HepG2 (cell line): ENCODE results near the gene C17orf58. TPM values are rescaled to one million over a fixed set of nuclear protein-coding genes. Genes with fewer than 3 reads are reported as not detected.

Experiments
- CEBPB ChIP-seq: IDR thresholded peaks from 2 replicates; pipeline ENCODE4 v1.6.1; 2011; ENCODE audit warnings: low read depth, low read length, improper control_type of control experiment, borderline replicate concordance
- EP300 ChIP-seq, 3 experiments: sonication (generic) in 1 of 3; formaldehyde crosslinking in 1 of 3; IDR thresholded peaks; 2 replicates each; pipeline versions ENCODE4 v1.5.1 to v1.6.1; 2011 to 2020; ENCODE audit warnings: low read depth in 2 of 3, low read length in 2 of 3, borderline replicate concordance in 1 of 3, improper control_type of control experiment in 1 of 3, mild to moderate bottlenecking in 1 of 3, missing genetic modification reagents in 1 of 3, moderate library complexity in 1 of 3
- GATAD2A ChIP-seq: IDR thresholded peaks from 2 replicates; pipeline ENCODE4 v1.6.1; 2016
- HNRNPH1 ChIP-seq: fragments of 200-400 bp; formaldehyde crosslinking; optimal IDR thresholded peaks from 2 replicates; pipeline ENCODE3; 2017; ENCODE audit warnings: mild to moderate bottlenecking, low read depth, low read length
- HOXA7 ChIP-seq: sonication (generic); formaldehyde crosslinking; IDR thresholded peaks from 2 replicates; pipeline ENCODE4 v1.8.1; 2022; ENCODE audit warnings: mild to moderate bottlenecking, missing genetic modification reagents, moderate library complexity
- KLF16 ChIP-seq, 2 experiments: sonication (generic) in 1 of 2; formaldehyde crosslinking in 1 of 2; IDR thresholded peaks; 2 replicates each; pipeline versions ENCODE4 v1.6.1 to v1.8.0; 2016 to 2023; ENCODE audit warnings: missing genetic modification reagents in 2 of 2, missing compliant biosample characterization in 1 of 2
- MYC ChIP-seq: sonication (generic); formaldehyde crosslinking; IDR thresholded peaks from 2 replicates; pipeline ENCODE4 v1.9.0; 2021; ENCODE audit warnings: missing genetic modification reagents, borderline replicate concordance
- NONO ChIP-seq, 2 experiments: fragments of 450-650 bp in 1 of 2; sonication (generic) in 1 of 2; formaldehyde crosslinking in 1 of 2; IDR thresholded peaks in 1 of 2; conservative IDR thresholded peaks in 1 of 2; 2 replicates each; pipeline versions ENCODE4 v1.6.1 to v1.8.0; 2017 to 2022; ENCODE audit warnings: mild to moderate bottlenecking in 1 of 2, missing genetic modification reagents in 1 of 2, moderate library complexity in 1 of 2
- POLR2AphosphoS5 ChIP-seq: IDR thresholded peaks from 2 replicates; pipeline ENCODE4 v1.6.1; 2012; ENCODE audit warnings: low read depth, low read length
- ZFP41 ChIP-seq: sonication (generic); formaldehyde crosslinking; IDR thresholded peaks from 2 replicates; pipeline ENCODE4 v1.4.0; 2020; ENCODE audit warnings: mild to moderate bottlenecking, missing genetic modification reagents, borderline replicate concordance
- ZNF121 ChIP-seq: sonication (generic); formaldehyde crosslinking; IDR thresholded peaks from 2 replicates; pipeline ENCODE4 v1.5.0; 2020; ENCODE audit warnings: mild to moderate bottlenecking, missing genetic modification reagents
- ZNF678 ChIP-seq: sonication (generic); formaldehyde crosslinking; IDR thresholded peaks from 2 replicates; pipeline ENCODE4 v1.4.0; 2020; ENCODE audit warnings: mild to moderate bottlenecking, missing genetic modification reagents
- polyA plus RNA-seq, 8 experiments: library from polyadenylated mRNA; depleted of rRNA in 3 of 8; stranded (reverse) in 7 of 8; unstranded in 1 of 8; fragments of >200 nt; fragmentation: Illumina TruSeq in 4 of 8; extraction: Trizol in 4 of 8; gene quantifications; 2 replicates each; pipeline versions ENCODE4 v1.2.1 to v1.2.3, GENCODE V29; 2011 to 2016; ENCODE audit warnings: low read depth in 4 of 8, missing spikeins in 1 of 8, mixed read lengths in 1 of 8; ENCODE audit not compliant: insufficient read depth in 1 of 8
- total RNA-seq, 5 experiments: library from RNA; depleted of rRNA; stranded (reverse); fragments of >200 nt; fragmentation: Illumina TruSeq; extraction: Trizol; gene quantifications; 2 replicates each; pipeline ENCODE4 v1.2.3, GENCODE V29; 2016; ENCODE audit warnings: low read depth in 1 of 5
- TF ChIP-seq, protein P1 (sequence below): sonication (generic); formaldehyde crosslinking; IDR thresholded peaks from 2 replicates; pipeline ENCODE4 v1.5.1; 2020; ENCODE audit warnings: mild to moderate bottlenecking, missing genetic modification reagents, borderline replicate concordance
- TF ChIP-seq, protein P2 (sequence below): sonication (generic); formaldehyde crosslinking; IDR thresholded peaks from 2 replicates; pipeline ENCODE4 v1.4.0; 2020; ENCODE audit warnings: missing genetic modification reagents, borderline replicate concordance
- TF ChIP-seq, protein P3 (sequence below): sonication (generic); formaldehyde crosslinking; IDR thresholded peaks from 2 replicates; pipeline ENCODE4 v1.9.0; 2021; ENCODE audit warnings: missing genetic modification reagents, mild to moderate bottlenecking, borderline replicate concordance
- TF ChIP-seq, protein P4 (sequence below): sonication (generic); formaldehyde crosslinking; IDR thresholded peaks from 2 replicates; pipeline ENCODE4 v1.4.0; 2020; ENCODE audit warnings: mild to moderate bottlenecking, missing genetic modification reagents
- TF ChIP-seq, protein P5 (sequence below): sonication (generic); formaldehyde crosslinking; IDR thresholded peaks from 2 replicates; pipeline ENCODE4 v1.4.0; 2020; ENCODE audit warnings: missing genetic modification reagents

C17orf58 gene
- total and polyA plus RNA-seq, 2 of the 13 experiments (the other 11 are each of a cell fraction or from before 2014, with no cell fraction given), result 15.6 to 15.8 TPM

DNA sequence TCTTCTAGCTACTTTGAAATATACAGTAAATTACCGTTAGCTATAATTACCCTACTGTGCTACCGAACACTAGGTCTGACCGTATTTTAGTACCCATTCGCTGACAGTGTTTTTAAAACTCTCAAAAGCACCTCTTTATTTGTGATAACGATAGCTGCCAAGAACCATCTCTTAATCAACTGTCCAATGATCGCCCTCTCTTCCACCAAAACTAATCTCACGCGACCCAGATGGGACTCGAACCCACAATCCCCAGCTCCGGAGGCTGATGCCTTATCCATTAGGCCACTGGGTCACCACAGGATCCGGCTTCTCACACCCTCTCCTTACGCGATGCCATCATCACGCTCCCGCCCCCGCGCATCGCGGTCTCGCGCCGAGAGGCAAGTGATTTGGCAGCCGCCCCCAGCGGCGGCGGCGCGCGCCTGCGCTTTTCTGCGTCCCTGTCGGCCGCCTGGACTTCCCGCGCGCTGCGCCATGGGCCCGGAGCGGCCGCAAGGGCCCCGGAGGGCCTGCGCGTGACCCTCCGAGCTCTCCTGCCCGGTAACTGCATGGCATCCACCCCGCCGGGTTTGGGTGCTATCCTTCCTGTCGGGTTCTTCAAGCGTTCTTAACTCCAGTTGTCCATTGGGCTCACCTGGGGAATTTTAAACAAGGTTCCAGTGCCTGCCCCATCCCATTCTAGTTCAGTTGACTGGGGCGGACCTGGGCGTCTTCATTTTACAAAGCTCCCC lies 23.6 kb upstream of the C17orf58 start (continued):
- TF ChIP-seq, protein P1, sequence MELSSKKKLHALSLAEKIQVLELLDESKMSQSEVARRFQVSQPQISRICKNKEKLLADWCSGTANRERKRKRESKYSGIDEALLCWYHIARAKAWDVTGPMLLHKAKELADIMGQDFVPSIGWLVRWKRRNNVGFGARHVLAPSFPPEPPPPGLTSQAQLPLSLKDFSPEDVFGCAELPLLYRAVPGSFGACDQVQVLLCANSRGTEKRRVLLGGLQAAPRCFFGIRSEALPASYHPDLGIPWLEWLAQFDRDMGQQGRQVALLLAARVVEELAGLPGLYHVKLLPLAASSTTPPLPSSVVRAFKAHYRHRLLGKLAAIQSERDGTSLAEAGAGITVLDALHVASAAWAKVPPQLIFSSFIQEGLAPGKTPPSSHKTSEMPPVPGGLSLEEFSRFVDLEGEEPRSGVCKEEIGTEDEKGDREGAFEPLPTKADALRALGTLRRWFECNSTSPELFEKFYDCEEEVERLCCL (CRISPR knock-in tag), result no peak; the same call in 1 of the 2 replicates
- TF ChIP-seq KLF16 (CRISPR knock-in tag; IDR thresholded peaks at IDR 0.05), result peak in 1 of 2 experiments; percentile 99; a peak in 2 of 4 replicates
- no peak for TF ChIP-seq HNRNPH1
- TF ChIP-seq, protein P2, sequence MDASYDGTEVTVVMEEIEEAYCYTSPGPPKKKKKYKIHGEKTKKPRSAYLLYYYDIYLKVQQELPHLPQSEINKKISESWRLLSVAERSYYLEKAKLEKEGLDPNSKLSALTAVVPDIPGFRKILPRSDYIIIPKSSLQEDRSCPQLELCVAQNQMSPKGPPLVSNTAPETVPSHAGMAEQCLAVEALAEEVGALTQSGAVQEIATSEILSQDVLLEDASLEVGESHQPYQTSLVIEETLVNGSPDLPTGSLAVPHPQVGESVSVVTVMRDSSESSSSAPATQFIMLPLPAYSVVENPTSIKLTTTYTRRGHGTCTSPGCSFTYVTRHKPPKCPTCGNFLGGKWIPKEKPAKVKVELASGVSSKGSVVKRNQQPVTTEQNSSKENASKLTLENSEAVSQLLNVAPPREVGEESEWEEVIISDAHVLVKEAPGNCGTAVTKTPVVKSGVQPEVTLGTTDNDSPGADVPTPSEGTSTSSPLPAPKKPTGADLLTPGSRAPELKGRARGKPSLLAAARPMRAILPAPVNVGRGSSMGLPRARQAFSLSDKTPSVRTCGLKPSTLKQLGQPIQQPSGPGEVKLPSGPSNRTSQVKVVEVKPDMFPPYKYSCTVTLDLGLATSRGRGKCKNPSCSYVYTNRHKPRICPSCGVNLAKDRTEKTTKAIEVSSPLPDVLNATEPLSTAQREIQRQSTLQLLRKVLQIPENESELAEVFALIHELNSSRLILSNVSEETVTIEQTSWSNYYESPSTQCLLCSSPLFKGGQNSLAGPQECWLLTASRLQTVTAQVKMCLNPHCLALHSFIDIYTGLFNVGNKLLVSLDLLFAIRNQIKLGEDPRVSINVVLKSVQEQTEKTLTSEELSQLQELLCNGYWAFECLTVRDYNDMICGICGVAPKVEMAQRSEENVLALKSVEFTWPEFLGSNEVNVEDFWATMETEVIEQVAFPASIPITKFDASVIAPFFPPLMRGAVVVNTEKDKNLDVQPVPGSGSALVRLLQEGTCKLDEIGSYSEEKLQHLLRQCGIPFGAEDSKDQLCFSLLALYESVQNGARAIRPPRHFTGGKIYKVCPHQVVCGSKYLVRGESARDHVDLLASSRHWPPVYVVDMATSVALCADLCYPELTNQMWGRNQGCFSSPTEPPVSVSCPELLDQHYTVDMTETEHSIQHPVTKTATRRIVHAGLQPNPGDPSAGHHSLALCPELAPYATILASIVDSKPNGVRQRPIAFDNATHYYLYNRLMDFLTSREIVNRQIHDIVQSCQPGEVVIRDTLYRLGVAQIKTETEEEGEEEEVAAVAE (CRISPR knock-in tag), result peak; percentile 89
- TF ChIP-seq, protein P3, sequence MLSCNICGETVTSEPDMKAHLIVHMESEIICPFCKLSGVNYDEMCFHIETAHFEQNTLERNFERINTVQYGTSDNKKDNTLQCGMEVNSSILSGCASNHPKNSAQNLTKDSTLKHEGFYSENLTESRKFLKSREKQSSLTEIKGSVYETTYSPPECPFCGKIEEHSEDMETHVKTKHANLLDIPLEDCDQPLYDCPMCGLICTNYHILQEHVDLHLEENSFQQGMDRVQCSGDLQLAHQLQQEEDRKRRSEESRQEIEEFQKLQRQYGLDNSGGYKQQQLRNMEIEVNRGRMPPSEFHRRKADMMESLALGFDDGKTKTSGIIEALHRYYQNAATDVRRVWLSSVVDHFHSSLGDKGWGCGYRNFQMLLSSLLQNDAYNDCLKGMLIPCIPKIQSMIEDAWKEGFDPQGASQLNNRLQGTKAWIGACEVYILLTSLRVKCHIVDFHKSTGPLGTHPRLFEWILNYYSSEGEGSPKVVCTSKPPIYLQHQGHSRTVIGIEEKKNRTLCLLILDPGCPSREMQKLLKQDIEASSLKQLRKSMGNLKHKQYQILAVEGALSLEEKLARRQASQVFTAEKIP (CRISPR knock-in tag), result no peak
- TF ChIP-seq GATAD2A (CRISPR knock-in tag), result peak; percentile 92
- no peak for TF ChIP-seq ZNF678
- 0 out of 4 replicates have a peak, but pooled peaks of 1 of the 2 experiments have one; percentile 28 for TF ChIP-seq EP300 (IDR thresholded peaks at IDR 0.05; ENCODE audit: low read depth in 2 of 2, low read length in 2 of 2)
- peak; percentile 33; the same call in 1 of the 2 replicates for TF ChIP-seq EP300 (CRISPR knock-in tag; IDR thresholded peaks at IDR 0.05; ENCODE audit: borderline replicate concordance)
- TF ChIP-seq ZFP41 (CRISPR knock-in tag), result no peak
- no peak for TF ChIP-seq HOXA7 (CRISPR knock-in tag)
- TF ChIP-seq, protein P4, sequence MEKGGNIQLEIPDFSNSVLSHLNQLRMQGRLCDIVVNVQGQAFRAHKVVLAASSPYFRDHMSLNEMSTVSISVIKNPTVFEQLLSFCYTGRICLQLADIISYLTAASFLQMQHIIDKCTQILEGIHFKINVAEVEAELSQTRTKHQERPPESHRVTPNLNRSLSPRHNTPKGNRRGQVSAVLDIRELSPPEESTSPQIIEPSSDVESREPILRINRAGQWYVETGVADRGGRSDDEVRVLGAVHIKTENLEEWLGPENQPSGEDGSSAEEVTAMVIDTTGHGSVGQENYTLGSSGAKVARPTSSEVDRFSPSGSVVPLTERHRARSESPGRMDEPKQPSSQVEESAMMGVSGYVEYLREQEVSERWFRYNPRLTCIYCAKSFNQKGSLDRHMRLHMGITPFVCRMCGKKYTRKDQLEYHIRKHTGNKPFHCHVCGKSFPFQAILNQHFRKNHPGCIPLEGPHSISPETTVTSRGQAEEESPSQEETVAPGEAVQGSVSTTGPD, result peak; percentile 77
- peak; percentile 51 for TF ChIP-seq ZNF121 (CRISPR knock-in tag)
- TF ChIP-seq POLR2AphosphoS5, result peak; percentile 90
- TF ChIP-seq MYC (CRISPR knock-in tag), result peak; percentile 92
- TF ChIP-seq NONO (IDR thresholded peaks at IDR 0.05), result no peak
- TF ChIP-seq NONO (CRISPR knock-in tag; conservative IDR thresholded peaks at IDR 0.05), result peak; percentile 99
- TF ChIP-seq CEBPB, result no peak
- TF ChIP-seq, protein P5, sequence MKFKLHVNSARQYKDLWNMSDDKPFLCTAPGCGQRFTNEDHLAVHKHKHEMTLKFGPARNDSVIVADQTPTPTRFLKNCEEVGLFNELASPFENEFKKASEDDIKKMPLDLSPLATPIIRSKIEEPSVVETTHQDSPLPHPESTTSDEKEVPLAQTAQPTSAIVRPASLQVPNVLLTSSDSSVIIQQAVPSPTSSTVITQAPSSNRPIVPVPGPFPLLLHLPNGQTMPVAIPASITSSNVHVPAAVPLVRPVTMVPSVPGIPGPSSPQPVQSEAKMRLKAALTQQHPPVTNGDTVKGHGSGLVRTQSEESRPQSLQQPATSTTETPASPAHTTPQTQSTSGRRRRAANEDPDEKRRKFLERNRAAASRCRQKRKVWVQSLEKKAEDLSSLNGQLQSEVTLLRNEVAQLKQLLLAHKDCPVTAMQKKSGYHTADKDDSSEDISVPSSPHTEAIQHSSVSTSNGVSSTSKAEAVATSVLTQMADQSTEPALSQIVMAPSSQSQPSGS (CRISPR knock-in tag), result peak; percentile 96
